Upper lobe of left lung (tissue), 6 donors: Measurements from ENCODE around the gene SLC25A42. TPM values are rescaled to one million over a fixed set of nuclear protein-coding genes. Genes with fewer than 3 reads are reported as not detected.

Experiments used
- ATAC-seq, 2 donors: fragments of 200-7000 bp; cut with Tn5 transposase; one replicate each; pipeline ENCODE4 v1.9.1; 2022; ENCODE audit warnings: mild to moderate bottlenecking in 2 of 2, moderate library complexity in 2 of 2; ENCODE audit not compliant: low FRiP score in 2 of 2
- DNase-seq, 2 donors: peaks; one replicate each; pipeline ENCODE4 v3.0.0-alpha.2; 2019 to 2020
- H3K27ac ChIP-seq, 4 donors: fragments of 200-600 bp; sonication (generic); one replicate each; pipeline ENCODE4 v1.5.1; 2016 to 2019
- H3K27me3 ChIP-seq, 4 donors: fragments of 200-600 bp; sonication (generic); one replicate each; pipeline ENCODE4 v1.5.1; 2017 to 2019
- H3K36me3 ChIP-seq, 4 donors: fragments of 200-600 bp; sonication (generic); one replicate each; pipeline ENCODE4 v1.5.1; 2016 to 2019
- H3K4me1 ChIP-seq, 4 donors: fragments of 200-600 bp; sonication (generic); one replicate each; pipeline ENCODE4 v1.5.1; 2018 to 2019
- H3K4me3 ChIP-seq, 4 donors: fragments of 200-600 bp; sonication (generic); one replicate each; pipeline ENCODE4 v1.5.1; 2017 to 2019; ENCODE audit warnings: mild to moderate bottlenecking in 2 of 4, moderate library complexity in 1 of 4
- H3K9me3 ChIP-seq, 4 donors: fragments of 200-600 bp; sonication (generic); one replicate each; pipeline ENCODE4 v1.5.1; 2018 to 2019
- EP300 ChIP-seq, 4 donors: sonication (generic); formaldehyde crosslinking; IDR thresholded peaks; one replicate each; pipeline ENCODE4 v1.5.1; 2017; ENCODE audit warnings: antibody characterized with exemption in 4 of 4, control low read depth in 2 of 4
- POLR2A ChIP-seq, 4 donors: fragments of 450-650 bp; IDR thresholded peaks; one replicate each; pipeline ENCODE4 v1.5.1; 2016 to 2017; ENCODE audit warnings: antibody characterized with exemption in 4 of 4, mild to moderate bottlenecking in 2 of 4
- POLR2AphosphoS5 ChIP-seq, 2 donors: sonication (generic); formaldehyde crosslinking; IDR thresholded peaks; one replicate each; pipeline ENCODE4 v1.5.1; 2017; ENCODE audit warnings: antibody characterized with exemption in 2 of 2
- WGBS, 2 donors: methylation state at CpG; one replicate each; pipeline ENCODE4 v1.1.5; 2017 to 2018; 5-methylcytosine and 5-hydroxymethylcytosine counted together
- total RNA-seq, 6 donors: library from RNA; depleted of rRNA in 4 of 6; stranded (reverse); fragments of >200 nt in 4 of 6; gene quantifications; one replicate each; pipeline versions ENCODE4 v1.1.0 to v1.2.1, GENCODE V29; 2016 to 2021
- TF ChIP-seq, protein P1 (sequence below), 6 experiments: fragments of 450-650 bp in 4 of 6; fragments of 200-600 bp in 2 of 6; sonication (generic) in 2 of 6; IDR thresholded peaks; one replicate each; pipeline ENCODE4 v1.5.1; 2016 to 2019; ENCODE audit warnings: antibody characterized with exemption in 6 of 6
- donor health status: DM: no; HTN: no; CAD: no; lungs with moderate emphysema.
- donor health status: DM: no; HTN: yes; CAD: no; lungs with severe emphysema.

Gene SLC25A42
- total RNA-seq, 6 donors from 2014 or later = 5.6 to 23.0 (median 13.6) TPM

DNA sequence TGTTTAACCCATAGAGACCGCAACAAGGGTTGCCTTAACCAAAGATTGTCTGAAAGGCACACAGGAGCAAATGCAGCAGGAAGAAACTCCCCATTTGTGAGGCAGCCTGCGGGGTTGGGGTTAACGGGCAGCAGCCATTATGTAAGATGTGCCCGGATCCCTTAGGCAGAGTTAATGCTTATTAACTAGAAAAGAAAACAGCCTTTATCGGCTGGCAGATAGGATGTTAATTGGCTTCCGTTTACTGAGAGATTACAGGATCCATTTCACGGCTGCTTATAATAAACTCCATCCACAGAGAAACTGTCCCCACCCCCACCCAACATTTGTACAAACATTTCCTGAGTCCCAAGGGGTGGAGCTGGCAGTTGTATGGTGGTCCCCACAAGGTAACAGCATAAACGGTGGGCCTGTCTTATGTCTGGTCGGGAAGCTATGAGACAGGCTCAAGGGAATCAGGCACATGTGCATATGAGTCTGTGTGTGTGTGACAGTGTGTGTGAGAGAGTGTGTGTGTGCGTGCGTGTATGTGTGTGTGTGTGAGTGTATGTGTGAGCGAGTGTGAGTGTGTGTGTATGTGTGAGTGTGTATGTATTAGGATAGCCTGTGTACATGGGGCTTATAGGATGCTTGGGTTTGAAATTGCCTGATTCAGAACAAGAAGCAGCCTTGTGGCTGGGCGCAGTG, 10.5 kb downstream of the SLC25A42 start:
- TF ChIP-seq EP300 (IDR thresholded peaks at IDR 0.05) (no peak), POLR2AphosphoS5 (IDR thresholded peaks at IDR 0.05) (no peak), POLR2A (IDR thresholded peaks at IDR 0.05) (no peak)
- TF ChIP-seq, protein P1, sequence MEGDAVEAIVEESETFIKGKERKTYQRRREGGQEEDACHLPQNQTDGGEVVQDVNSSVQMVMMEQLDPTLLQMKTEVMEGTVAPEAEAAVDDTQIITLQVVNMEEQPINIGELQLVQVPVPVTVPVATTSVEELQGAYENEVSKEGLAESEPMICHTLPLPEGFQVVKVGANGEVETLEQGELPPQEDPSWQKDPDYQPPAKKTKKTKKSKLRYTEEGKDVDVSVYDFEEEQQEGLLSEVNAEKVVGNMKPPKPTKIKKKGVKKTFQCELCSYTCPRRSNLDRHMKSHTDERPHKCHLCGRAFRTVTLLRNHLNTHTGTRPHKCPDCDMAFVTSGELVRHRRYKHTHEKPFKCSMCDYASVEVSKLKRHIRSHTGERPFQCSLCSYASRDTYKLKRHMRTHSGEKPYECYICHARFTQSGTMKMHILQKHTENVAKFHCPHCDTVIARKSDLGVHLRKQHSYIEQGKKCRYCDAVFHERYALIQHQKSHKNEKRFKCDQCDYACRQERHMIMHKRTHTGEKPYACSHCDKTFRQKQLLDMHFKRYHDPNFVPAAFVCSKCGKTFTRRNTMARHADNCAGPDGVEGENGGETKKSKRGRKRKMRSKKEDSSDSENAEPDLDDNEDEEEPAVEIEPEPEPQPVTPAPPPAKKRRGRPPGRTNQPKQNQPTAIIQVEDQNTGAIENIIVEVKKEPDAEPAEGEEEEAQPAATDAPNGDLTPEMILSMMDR (IDR thresholded peaks at IDR 0.05) = no peak
- H3K4me3 ChIP-seq = no peak overlapping the region
- no peaks in the 10 kb centered on the region for H3K9me3 ChIP-seq
- DNase-seq (no peak), ATAC-seq (no peak)
- H3K36me3 ChIP-seq = no peaks in the 10 kb centered on the region
- WGBS, 2 donors = 61% methylated on average over 13 of the region's 13 CpGs
- no peaks in the 10 kb centered on the region for H3K27me3 ChIP-seq
- no peak overlapping the region for H3K27ac ChIP-seq
- peaks cover 1 to 19% (median 14%) of the 10 kb centered on the region in 4 donors for H3K4me1 ChIP-seq

DNA sequence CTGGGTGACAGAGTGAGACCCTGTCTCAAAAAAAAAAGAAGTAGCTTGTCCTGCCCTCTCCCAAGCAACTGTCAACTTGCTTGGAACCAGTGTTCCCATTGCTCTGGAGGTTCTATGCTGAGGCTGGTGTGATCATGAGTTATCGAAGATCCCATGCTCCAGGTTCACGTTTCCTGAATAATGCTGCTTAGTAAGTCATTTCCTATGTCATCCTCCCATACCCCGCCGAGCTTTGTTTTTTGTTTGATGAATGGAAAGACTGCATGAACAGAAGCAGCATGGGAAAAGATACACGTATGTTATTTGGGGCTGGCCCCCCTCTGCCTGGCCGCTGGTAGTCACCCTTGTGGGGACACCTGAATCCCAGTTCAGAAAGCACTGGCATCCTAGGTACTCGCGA, 11.3 kb downstream of the SLC25A42 start:
- Histone ChIP-seq H3K36me3 (no peaks in the 10 kb centered on the region), H3K4me3 (no peak overlapping the region), H3K9me3 (no peaks in the 10 kb centered on the region), H3K27ac (no peak overlapping the region), H3K4me1 (peaks cover 0 to 16% (median 12%) of the 10 kb centered on the region in 4 donors), H3K27me3 (no peaks in the 10 kb centered on the region)
- ATAC-seq = no peak
- 86 to 91% methylated on average over 7 to 8 of the region's 8 CpGs for WGBS, 2 donors
- no peak for TF ChIP-seq EP300 (IDR thresholded peaks at IDR 0.05)
- TF ChIP-seq POLR2A (IDR thresholded peaks at IDR 0.05) = no peak
- TF ChIP-seq, protein P1 (IDR thresholded peaks at IDR 0.05) = no peak
- no peak for TF ChIP-seq POLR2AphosphoS5 (IDR thresholded peaks at IDR 0.05)
- no peak for DNase-seq

DNA sequence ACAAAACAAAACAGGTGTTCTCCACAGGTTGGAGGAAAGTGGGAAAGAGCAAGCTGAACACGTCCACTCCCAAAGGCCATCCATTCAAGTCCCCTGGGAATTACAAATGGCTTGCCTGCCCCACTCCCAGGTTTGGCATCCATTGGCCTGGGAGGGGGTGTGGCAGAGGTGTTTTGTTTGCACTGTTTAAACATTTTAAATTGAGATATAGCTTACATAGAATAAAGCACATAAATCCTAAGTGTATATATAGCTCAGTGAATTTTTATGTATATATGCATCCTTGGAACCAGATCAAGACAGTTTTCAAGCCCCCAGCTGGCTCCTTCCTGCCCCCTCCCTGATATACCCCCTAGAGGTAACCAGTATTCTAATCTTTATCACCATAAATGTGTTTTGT, 12.7 kb downstream of the SLC25A42 start:
- no peak for ATAC-seq
- TF ChIP-seq EP300 (IDR thresholded peaks at IDR 0.05) (no peak), POLR2AphosphoS5 (IDR thresholded peaks at IDR 0.05) (no peak)
- TF ChIP-seq, protein P1 (IDR thresholded peaks at IDR 0.05) = no peak
- Histone ChIP-seq H3K4me1 (peaks cover 0 to 16% (median 12%) of the 10 kb centered on the region in 4 donors), H3K36me3 (no peaks in the 10 kb centered on the region), H3K9me3 (no peaks in the 10 kb centered on the region), H3K27ac (peak overlapping the region in 1 of 4 donors; percentile 39), H3K4me3 (no peak overlapping the region), H3K27me3 (no peaks in the 10 kb centered on the region)
- WGBS, 2 donors = 95 to 100% methylated on average over 1 of the region's 1 CpG
- no peak for DNase-seq

DNA sequence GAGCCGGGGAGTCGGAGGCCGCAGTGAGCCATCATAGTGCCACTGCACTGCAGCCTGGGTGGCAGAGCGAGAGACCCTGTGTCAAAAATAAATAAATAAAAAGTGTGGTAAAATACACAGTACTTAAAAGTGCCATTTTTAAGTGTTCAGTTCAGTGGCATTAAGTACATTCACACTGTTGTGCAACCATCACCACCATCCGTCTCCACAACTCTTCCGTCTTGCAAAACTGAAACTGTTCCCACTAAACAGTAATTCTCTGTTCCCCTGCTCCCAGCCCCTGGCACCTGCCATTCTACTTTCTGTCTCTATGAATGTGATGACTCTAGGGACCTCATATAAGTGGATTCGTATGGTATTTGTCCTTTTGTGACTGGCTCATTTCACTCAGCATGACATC, 13.3 kb downstream of the SLC25A42 start:
- ATAC-seq = no peak
- WGBS, 2 donors = 60 to 85% methylated on average over 7 of the region's 7 CpGs

More for the DNA sequence above, 13.3 kb downstream of the SLC25A42 start:
- Histone ChIP-seq H3K4me1 (peaks cover 0 to 16% (median 12%) of the 10 kb centered on the region in 4 donors), H3K27ac (peak overlapping the region in 1 of 4 donors; percentile 39), H3K27me3 (no peaks in the 10 kb centered on the region), H3K9me3 (no peaks in the 10 kb centered on the region), H3K4me3 (no peak overlapping the region), H3K36me3 (no peaks in the 10 kb centered on the region)
- peak in 1 of 2 donors; percentile 51 for DNase-seq
- TF ChIP-seq, protein P1 (IDR thresholded peaks at IDR 0.05) = no peak
- no peak for TF ChIP-seq POLR2A (IDR thresholded peaks at IDR 0.05)
- TF ChIP-seq POLR2AphosphoS5 (IDR thresholded peaks at IDR 0.05) = no peak
- no peak for TF ChIP-seq EP300 (IDR thresholded peaks at IDR 0.05)
